GM19467 (cell line): Measurements from ENCODE around the gene CHMP6.

ENCODE experiments used
- ATAC-seq: cut with Tn5 transposase; IDR thresholded peaks from one replicate; pipeline ENCODE4 v1.9.1; 2021; ENCODE audit warnings: mild to moderate bottlenecking, moderate library complexity; ENCODE audit not compliant: unreplicated experiment

The CHMP6 gene

GRCh38 chr17:81042606-81043005 lies 51.0 kb downstream of the CHMP6 start:
- ATAC-seq, result no peak

DNA sequence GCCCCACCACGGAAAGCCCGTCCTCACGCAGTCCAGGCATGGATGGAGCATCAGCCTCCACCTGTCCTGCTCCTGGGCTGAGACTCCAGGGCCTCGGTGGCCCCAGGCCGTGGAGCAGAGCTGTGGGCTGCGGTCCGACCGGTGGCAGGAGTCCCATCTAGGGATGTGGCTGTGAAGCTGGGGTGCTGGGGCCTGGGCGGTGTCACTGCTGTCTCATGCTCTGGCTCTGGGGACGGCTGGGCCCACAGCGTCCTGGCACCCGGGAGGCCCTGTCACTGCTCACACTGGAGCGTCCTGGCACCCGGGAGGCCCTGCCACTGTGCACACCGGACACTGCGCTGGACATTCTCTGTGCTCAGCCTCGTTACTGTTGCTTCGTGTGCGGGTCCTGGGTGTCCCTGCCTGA lies 51.7 kb downstream of the CHMP6 start:
- no peak for ATAC-seq

DNA sequence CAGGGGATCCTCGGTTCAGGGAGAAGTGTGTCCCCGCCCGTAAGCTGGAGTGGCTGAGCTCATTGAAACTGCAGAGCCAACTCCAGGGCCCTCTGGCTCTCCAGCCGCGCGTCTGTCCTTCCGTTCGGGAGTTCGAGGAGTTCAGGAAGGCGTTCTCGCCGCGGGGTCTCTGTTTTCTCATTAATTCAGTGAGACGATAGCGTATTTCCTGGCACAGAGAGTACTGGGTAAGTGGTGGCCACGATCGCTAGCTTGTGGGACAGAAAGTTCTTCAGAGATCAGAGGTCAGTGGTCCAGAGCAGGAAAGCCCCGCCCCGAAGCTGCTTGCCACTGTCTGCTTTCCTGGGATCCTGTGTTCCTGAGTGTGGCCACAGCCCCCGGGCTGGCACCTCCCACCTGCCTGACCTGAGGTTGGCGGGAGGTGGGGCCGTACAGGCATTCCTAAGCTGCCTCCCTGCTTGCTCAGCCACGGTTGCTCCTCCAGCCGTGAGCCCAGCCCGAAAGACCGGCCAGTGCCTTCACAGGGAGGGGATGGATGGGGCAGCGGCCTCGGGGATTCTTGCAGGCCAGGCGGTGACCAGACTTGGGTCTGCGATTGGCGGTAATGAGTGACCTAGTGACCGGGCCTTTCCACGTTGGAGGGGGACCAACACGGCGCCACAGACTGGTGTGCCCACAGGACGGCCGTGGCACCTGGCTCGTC lies 52.2 kb downstream of the CHMP6 start:
- ATAC-seq, result no peak

DNA sequence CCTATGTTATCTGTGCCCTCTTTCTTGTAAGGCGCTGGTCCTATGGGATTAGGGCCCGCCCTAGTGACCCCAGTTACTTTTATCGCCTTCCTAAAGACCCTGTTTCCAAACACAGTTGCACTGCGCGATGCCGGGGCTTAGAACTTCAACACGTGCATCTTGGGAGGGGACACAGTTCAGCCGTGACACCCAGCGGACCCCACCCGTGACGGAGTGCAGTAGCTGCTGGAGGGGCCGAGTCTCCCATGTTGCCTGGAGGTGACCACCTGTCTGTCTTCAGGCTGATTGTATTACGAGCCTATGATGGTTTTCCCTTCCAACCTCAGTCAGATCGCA lies 52.8 kb downstream of the CHMP6 start:
- ATAC-seq, result no peak

GRCh38 chr17:81044764-81045589 lies 53.3 kb downstream of the CHMP6 start:
- no peak for ATAC-seq

DNA sequence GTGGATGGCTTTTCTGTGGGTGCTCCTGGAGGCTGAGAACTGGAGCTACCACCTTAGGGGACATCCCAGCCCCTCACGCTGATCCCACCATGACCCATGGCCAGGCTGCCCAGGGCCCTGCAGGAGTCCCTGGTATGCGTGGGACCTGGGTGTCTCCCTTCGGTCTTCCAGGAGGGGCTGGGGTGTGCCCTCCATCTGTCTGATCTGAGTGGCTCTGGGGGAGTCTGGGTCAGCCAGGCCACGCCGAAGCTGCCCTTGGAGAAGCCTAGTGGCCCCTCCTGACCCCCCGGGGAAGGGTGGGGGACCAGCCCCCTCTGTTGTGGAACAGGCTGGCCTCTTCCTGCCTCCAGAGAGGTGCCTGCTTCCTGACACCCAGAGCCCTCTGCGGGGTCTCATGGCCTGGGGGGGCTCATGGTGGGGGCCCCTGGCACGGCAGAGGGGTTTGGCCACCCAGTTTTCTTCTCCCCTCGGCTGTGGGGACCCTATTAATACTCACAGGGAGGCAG lies 54.0 kb downstream of the CHMP6 start:
- no peak for ATAC-seq

DNA sequence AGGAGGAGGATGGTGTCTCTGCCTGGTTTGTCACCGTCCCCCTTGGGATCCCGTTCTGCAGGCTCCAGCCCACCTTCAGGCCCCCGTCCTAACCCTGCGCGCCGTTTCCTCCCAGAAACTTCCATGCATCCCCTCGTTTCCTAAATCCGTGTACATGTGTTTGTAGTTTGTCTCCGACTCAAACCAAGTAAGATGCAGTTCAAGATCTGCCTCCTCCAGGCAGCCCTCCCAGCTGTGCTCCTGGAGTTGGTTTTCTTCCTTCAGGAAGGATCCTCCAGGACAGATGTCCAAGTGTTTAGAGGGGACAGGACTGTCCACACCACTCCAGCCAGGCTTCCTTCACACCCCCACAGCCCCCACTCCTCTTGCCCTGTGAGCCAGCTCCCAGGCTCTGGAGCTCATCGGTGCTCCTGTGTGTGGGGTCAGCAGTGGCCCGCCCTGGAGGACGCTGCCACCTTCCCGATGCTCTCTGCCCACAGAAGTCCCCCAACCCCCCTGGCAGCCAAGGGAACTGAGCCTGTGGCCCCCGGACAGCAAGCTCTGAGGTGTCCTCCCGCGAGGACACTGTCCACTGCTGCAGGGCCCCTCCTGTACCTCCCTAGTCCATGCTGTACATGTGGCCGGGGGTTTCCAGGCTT lies 54.6 kb downstream of the CHMP6 start:
- no peak for ATAC-seq

DNA sequence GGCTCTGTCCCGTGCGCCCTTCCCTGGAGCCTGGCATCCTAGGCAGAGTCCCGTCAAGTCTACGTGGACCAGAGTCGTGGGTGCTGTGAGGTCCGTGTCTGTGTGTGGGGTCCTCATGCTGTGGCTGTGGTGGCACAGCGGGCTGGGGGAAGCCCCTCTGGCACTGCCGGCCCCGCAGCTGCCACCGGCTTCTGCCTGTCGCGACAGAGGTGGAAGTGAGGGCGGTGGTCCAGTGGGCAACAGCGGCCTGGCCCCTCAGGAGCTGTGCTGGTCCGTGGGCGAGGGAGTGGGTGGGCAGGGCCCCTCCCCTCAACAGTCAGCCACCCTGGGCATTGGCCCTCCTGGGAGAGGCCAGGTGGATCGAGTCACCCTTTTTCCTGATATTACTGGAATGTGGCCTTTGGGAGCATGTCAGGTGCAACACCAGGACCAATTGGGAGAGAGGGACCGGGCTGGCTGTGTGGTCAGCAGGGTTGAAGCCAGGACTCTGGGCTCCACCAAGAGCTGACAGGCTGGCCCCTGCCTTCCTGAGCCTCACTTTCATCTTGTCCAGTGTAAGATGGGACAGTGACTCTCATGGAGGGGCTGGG lies 55.2 kb downstream of the CHMP6 start:
- ATAC-seq, result no peak

- no peak for ATAC-seq
Observed at GRCh38 chr17:81048827-81049371, 57.3 kb downstream of the CHMP6 start.

DNA sequence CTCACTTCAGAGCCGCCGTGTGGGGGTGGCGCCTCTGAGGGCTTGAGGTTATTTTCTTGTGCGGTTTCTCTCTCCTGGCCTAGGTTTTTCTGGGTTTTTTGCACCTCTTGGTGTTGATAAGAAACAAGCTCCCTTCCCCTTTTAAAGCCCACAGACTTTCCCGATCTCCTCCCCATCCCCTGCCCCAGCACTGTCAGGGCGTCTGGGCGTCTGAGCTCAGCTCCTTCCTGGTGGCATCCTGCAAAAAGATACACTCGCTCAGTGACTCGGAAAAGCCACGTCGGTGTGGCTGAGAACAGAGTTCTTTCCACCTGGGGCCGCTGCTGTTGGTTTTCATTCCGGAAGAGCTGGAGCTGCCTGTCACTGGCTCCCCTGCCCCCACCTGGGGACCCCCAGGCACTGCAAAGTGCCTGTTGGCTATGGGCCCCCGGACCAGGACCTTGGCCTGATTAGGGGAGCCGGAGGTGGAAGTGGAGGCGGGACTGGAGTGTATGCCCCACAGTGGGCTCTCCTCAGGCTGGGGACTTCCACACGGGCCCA lies 57.8 kb downstream of the CHMP6 start:
- no peak for ATAC-seq
